Lower leg skin (tissue), 4 donors: ENCODE results near the gene ST3GAL3. TPM values are rescaled to one million over a fixed set of nuclear protein-coding genes. Genes with fewer than 3 reads are reported as not detected.

Experiments
- DNase-seq, 2 donors: peaks; one replicate each; pipeline ENCODE4 v3.0.0-alpha.2; 2019; ENCODE audit warnings: low spot score in 2 of 2
- H3K4me3 ChIP-seq: fragments of 200-600 bp; sonication (generic); 2 replicates; pipeline ENCODE4 v1.5.1; 2017; ENCODE audit warnings: mild to moderate bottlenecking, low read depth; ENCODE audit not compliant: poor library complexity, severe bottlenecking
- CTCF ChIP-seq, 3 donors: fragments of 450-650 bp; IDR thresholded peaks; one replicate each; pipeline ENCODE4 v1.5.1; 2016; ENCODE audit warnings: antibody characterized with exemption in 3 of 3, mild to moderate bottlenecking in 3 of 3, moderate library complexity in 2 of 3
- POLR2A ChIP-seq, 2 donors: fragments of 450-650 bp; IDR thresholded peaks; one replicate each; pipeline ENCODE4 v1.6.1; 2016 to 2017; ENCODE audit warnings: antibody characterized with exemption in 2 of 2, mild to moderate bottlenecking in 1 of 2, moderate library complexity in 1 of 2
- WGBS, 2 donors: methylation state at CpG; one replicate each; pipeline ENCODE4 v1.1.5; 2018; 5-methylcytosine and 5-hydroxymethylcytosine counted together
- intact Hi-C: fragments of 100-400 bp; cut with DNase I; formaldehyde crosslinking; loops from one replicate; pipeline ENCODE4 v1.15.0; 2023; ENCODE audit warnings: low total_unique reads
- total RNA-seq, 4 donors: library from RNA; depleted of rRNA; stranded (reverse); fragments of >200 nt; gene quantifications; one replicate each; pipeline ENCODE4 v1.1.0, GENCODE V29; 2016

Gene ST3GAL3
- total RNA-seq, 4 donors from 2014 or later = 6.9 to 10.5 (median 8.0) TPM

DNA sequence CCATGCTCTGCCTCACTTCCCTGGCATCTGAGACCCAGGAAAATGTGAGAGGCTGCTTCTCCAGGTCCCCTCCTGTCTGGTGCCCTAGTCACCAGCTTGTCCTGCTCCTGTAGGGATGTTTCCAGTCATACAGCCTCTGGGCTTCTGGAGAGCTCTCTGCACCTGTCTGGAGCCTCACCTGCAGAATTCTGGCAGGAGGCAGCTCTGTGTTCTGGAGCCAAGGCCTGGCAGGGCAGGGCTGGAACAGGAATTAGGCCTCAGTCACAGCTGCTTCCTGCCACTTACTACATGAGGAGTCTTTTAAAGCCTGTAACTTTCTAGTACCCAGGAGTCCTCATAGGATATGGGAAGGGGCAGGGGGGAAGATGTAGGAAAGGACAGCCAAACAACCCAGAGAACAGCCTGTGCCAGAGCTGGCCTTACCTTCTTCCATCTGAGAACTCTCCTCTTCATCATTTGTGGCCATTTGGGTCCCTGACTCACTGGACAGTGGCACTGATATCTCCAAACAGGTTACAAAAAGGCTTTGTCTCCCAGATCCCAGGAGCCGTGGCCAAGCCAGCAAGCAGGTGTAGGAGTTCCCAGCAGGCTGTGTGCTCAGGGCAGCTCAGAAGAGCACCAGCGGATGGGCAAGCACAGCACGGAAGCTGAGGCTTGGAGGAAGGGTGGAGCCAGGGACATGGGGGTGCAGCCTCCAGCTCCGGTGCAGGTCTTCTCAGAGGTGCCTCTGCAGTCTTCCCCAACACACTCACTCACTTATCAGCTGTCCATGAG, 194.9 kb downstream of the ST3GAL3 start:
- no peak overlapping the region for H3K4me3 ChIP-seq
- DNase-seq = no peak
- no peak for TF ChIP-seq POLR2A (IDR thresholded peaks at IDR 0.05)
- no peak for TF ChIP-seq CTCF (IDR thresholded peaks at IDR 0.05)
- WGBS, 2 donors = 69 to 83% methylated on average over 4 of the region's 4 CpGs
- intact Hi-C loops = no loop called here

- intact Hi-C loops = no loop called here
- H3K4me3 ChIP-seq = no peak overlapping the region
- no peak for DNase-seq
- TF ChIP-seq POLR2A (IDR thresholded peaks at IDR 0.05) (no peak), CTCF (IDR thresholded peaks at IDR 0.05) (no peak)
- 70 to 79% methylated on average over 7 of the region's 7 CpGs for WGBS, 2 donors
Measured at GRCh38 chr1:43904660-43905551, 197.6 kb downstream of the ST3GAL3 start.

GRCh38 chr1:43908226-43908625, 200.9 kb downstream of the ST3GAL3 start:
- 98% methylated on average over 2 of the region's 2 CpGs for WGBS, 2 donors
- H3K4me3 ChIP-seq = no peak overlapping the region
- DNase-seq = no peak
- TF ChIP-seq CTCF (IDR thresholded peaks at IDR 0.05) = no peak
- TF ChIP-seq POLR2A (IDR thresholded peaks at IDR 0.05) = no peak
- intact Hi-C loops = no loop called here

- WGBS, 2 donors = 95% methylated on average over 5 of the region's 5 CpGs
- intact Hi-C loops = no loop called here
- H3K4me3 ChIP-seq = no peak overlapping the region
- no peak for DNase-seq
- TF ChIP-seq POLR2A (IDR thresholded peaks at IDR 0.05) (no peak), CTCF (IDR thresholded peaks at IDR 0.05) (no peak)
Measured at GRCh38 chr1:43908858-43909257, 201.5 kb downstream of the ST3GAL3 start.

GRCh38 chr1:43910343-43910742, 203.0 kb downstream of the ST3GAL3 start:
- WGBS, 2 donors = 83 to 93% methylated on average over 1 of the region's 1 CpG
- no peak overlapping the region for H3K4me3 ChIP-seq
- DNase-seq = no peak
- no peak for TF ChIP-seq POLR2A (IDR thresholded peaks at IDR 0.05)
- no peak for TF ChIP-seq CTCF (IDR thresholded peaks at IDR 0.05)
- intact Hi-C loops = no loop called here
